ENCODE data around the gene SLC25A25.
"Not testable (repeated sequence)": the region's sequence is repeated elsewhere in the genome, so short reads cannot be mapped to it uniquely, and the experiment has no call there.

Gene SLC25A25

DNA sequence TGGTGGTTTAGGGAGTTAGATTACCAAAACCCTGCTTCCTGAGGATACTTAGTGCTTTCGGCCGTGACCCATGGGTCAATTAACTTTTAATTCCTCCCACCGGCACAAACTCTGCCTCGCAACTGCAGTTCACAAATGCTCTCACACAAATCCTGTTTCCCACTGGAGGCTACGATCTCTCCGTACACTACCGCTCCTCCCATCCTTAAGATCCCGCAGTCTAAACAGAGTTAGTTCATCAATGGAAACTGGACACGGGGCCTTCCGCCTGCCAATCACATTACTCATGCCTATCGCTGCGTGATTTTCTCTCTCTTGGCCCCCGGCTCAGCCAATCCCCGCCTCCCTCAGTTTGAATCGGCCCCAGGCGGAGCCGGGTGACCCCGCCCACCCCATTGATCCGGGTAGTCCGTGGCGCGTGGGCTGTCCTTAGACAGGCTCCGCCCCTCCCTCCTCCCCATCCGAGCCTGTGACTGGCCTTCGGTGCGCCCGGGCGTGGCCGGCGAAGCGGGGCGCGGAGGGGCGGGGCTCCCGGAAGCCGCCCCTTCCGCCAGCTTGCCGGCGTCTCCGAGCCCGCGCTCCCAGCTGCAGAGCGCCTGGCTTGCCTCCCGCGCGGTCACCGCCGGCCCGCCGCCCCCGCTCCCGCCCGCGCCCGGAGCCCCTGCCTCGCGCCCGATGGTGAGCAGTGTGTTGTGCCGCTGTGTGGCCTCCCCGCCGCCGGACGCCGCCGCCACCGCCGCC lies at the start of gene SLC25A25:
Gene SLC25A25, plus strand, starts transcription at position 588 of the 741 bp plus-strand sequence. Its CDS starts 88 bp downstream, at position 676.
- peak within 1 kb of the TSS; percentile 89 for H3K4me3 ChIP-seq (ENCODE audit: low read depth, low read length)
- TF ChIP-seq, protein P1, sequence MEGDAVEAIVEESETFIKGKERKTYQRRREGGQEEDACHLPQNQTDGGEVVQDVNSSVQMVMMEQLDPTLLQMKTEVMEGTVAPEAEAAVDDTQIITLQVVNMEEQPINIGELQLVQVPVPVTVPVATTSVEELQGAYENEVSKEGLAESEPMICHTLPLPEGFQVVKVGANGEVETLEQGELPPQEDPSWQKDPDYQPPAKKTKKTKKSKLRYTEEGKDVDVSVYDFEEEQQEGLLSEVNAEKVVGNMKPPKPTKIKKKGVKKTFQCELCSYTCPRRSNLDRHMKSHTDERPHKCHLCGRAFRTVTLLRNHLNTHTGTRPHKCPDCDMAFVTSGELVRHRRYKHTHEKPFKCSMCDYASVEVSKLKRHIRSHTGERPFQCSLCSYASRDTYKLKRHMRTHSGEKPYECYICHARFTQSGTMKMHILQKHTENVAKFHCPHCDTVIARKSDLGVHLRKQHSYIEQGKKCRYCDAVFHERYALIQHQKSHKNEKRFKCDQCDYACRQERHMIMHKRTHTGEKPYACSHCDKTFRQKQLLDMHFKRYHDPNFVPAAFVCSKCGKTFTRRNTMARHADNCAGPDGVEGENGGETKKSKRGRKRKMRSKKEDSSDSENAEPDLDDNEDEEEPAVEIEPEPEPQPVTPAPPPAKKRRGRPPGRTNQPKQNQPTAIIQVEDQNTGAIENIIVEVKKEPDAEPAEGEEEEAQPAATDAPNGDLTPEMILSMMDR (IDR thresholded peaks at IDR 0.05; ENCODE audit: low read depth, low read length), result no peak

DNA sequence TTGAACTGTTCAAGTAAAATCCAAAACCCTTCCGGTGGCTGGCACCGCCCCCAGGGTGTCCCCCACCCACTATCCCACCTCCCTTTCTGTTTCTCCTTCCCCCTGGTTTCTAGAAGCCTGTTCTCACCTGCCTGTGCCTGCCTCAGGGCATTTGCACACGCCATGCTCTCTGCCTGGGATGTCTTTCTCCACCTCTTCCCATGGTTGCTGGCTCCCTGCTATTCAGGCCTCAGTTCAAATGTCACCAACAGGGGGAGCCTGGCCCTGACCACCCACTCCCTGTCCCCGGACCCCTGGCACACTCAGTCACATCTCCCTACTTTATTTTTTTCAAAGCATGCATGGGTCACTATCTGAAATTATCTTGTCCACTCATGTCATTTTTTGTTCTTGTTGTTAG lies 47.3 kb upstream of the SLC25A25 start:
- TF ChIP-seq, protein P1 (IDR thresholded peaks at IDR 0.05; ENCODE audit: low read depth, low read length), result no peak

DNA sequence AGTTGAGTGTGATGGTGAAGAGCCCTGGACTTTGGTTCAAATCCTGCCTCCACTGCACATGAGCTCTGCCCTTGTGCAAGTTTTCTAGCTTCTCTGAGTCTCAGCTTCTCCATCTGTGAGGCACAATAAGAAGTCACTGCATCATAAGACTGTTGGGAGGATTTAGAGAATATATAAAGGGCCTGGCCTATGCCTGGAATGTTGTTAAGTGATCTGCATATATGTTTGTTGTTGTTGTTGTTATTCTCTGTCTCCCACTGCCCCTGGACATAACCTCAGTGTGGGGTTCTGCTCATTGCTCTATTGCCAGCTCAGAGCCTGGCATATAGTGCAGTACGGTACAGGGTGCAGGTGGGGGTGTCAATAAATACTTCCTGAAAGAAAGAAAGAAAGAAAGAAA lies 46.9 kb upstream of the SLC25A25 start:
- H3K4me3 ChIP-seq (ENCODE audit: low read depth, low read length), result no peak overlapping the region

More for the DNA sequence above, 47.3 kb upstream of the SLC25A25 start:
- no peak overlapping the region for H3K4me3 ChIP-seq (ENCODE audit: low read depth, low read length)

GRCh38 chr9:128022886-128023285 lies 45.1 kb upstream of the SLC25A25 start:
- no peak overlapping the region for H3K4me3 ChIP-seq (ENCODE audit: low read depth, low read length)
- TF ChIP-seq, protein P1 (IDR thresholded peaks at IDR 0.05; ENCODE audit: low read depth, low read length), result no peak

More for the DNA sequence above, 46.9 kb upstream of the SLC25A25 start:
- TF ChIP-seq, protein P1 (IDR thresholded peaks at IDR 0.05; ENCODE audit: low read depth, low read length), result no peak

- H3K4me3 ChIP-seq (ENCODE audit: low read depth, low read length), result not testable (repeated sequence)
Observed at GRCh38 chr9:128023671-128024070, 44.4 kb upstream of the SLC25A25 start.

DNA sequence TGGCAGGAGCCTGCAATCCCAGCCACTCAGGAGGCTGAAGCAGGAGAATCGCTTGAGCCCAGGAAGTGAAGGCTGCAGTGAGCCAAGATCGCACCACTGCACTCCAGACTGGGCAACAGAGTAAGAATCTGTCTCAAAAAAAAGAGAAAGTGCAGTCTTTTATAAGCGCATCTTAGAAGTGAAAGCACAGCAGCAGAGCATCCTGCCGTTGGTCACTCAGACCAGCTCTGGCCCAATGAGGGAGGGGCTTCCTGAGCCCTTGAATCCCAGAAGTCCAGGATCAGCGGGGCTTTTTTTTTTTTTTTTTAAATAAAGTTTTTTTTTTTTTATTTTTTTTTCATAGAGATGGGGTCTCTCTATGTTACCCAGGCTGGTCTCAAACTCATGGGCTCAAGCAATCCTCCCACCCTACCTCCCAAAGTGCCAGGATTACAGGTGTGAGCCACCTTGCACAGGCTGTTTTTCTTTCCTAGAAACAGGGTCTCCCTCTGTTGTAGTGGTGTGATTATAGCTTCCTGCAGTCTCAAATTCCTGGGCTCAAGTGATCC lies 43.2 kb upstream of the SLC25A25 start:
- no peak overlapping the region for H3K4me3 ChIP-seq (ENCODE audit: low read depth, low read length)
- TF ChIP-seq, protein P1 (IDR thresholded peaks at IDR 0.05; ENCODE audit: low read depth, low read length), result no peak

- no peak overlapping the region for H3K4me3 ChIP-seq (ENCODE audit: low read depth, low read length)
- TF ChIP-seq, protein P1 (IDR thresholded peaks at IDR 0.05; ENCODE audit: low read depth, low read length), result no peak
Observed at GRCh38 chr9:128025736-128026135, 42.3 kb upstream of the SLC25A25 start.
